GM12878 (cell line): ENCODE results near the gene SLC6A20.

Source experiments
- CBX5 ChIP-seq: sonication (generic); IDR thresholded peaks from 2 replicates; pipeline ENCODE4 v1.6.1; 2016; ENCODE audit warnings: low read depth, moderate library complexity, mild to moderate bottlenecking, inconsistent platforms
- MXI1 ChIP-seq: fragments of 150-350 bp; IDR thresholded peaks from 2 replicates; pipeline ENCODE4 v1.6.1; 2011; ENCODE audit warnings: low read depth, mild to moderate bottlenecking, inconsistent platforms, low read length, improper control_type of control experiment
- YY1 ChIP-seq: IDR thresholded peaks from 2 replicates; pipeline ENCODE4 v1.6.1; 2011; ENCODE audit warnings: low read depth, mild to moderate bottlenecking, low read length
- ZBTB11 ChIP-seq: fragments of 450-650 bp; formaldehyde crosslinking; IDR thresholded peaks from 2 replicates; pipeline ENCODE4 v1.5.0; 2022; ENCODE audit warnings: mild to moderate bottlenecking, missing genetic modification characterization
- TF ChIP-seq, protein P1 (sequence below), 3 experiments: IDR thresholded peaks in 2 of 3; conservative IDR thresholded peaks in 1 of 3; 2 replicates each; pipeline ENCODE4 v1.5.1; 2011; ENCODE audit warnings: low read depth in 3 of 3, low read length in 3 of 3, mild to moderate bottlenecking in 3 of 3, control low read depth in 2 of 3, moderate library complexity in 2 of 3, inconsistent platforms in 1 of 3, mixed read lengths in 1 of 3; ENCODE audit not compliant: control insufficient read depth in 2 of 3, insufficient read depth in 1 of 3; ENCODE audit errors: extremely low read depth in 1 of 3

- TF ChIP-seq CBX5 (no peak), ZBTB11 (CRISPR knock-in tag) (no peak), MXI1 (no peak), YY1 (no peak)
- TF ChIP-seq, protein P1, sequence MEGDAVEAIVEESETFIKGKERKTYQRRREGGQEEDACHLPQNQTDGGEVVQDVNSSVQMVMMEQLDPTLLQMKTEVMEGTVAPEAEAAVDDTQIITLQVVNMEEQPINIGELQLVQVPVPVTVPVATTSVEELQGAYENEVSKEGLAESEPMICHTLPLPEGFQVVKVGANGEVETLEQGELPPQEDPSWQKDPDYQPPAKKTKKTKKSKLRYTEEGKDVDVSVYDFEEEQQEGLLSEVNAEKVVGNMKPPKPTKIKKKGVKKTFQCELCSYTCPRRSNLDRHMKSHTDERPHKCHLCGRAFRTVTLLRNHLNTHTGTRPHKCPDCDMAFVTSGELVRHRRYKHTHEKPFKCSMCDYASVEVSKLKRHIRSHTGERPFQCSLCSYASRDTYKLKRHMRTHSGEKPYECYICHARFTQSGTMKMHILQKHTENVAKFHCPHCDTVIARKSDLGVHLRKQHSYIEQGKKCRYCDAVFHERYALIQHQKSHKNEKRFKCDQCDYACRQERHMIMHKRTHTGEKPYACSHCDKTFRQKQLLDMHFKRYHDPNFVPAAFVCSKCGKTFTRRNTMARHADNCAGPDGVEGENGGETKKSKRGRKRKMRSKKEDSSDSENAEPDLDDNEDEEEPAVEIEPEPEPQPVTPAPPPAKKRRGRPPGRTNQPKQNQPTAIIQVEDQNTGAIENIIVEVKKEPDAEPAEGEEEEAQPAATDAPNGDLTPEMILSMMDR (IDR thresholded peaks at IDR 0.05 in 2 of 3, conservative IDR thresholded peaks at IDR 0.05 in 1 of 3; ENCODE audit: control insufficient read depth in 2 of 3, extremely low read depth in 1 of 3, insufficient read depth in 1 of 3, low read depth in 3 of 3, low read length in 3 of 3), result no peak
These were observed 31.0 kb downstream of the SLC6A20 start for GRCh38 chr3:45765266-45765851.
